ENCODE data around the gene BCAS4. TPM values are rescaled to one million over a fixed set of nuclear protein-coding genes. Genes with fewer than 3 reads are reported as not detected.

Gene BCAS4
- total RNA-seq, 2 experiments from 2014 or later, result 7.4 to 10.6 TPM

DNA sequence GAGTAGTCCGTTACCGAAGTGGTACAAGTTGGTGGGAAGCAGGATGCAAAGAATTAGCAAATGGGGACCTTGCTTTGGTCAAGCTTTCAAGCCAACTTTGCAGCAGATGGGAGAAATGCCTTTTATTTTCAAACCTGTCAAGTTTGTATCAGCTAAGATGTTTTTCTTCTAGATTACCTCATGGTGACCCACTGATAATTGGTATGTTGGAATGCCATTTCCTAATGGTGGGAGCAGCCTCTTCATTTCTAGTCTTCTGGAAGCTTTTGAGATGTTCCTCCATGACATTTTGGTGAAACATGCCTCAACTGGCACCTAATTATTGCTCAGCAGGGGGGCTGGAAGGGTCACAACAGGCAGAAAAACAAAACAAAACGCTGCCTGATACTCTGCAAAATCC is 92.7 kb downstream of the BCAS4 start:
- POLR2A ChIA-PET, result no interaction called here
- CTCF ChIA-PET, result interaction anchor here (1.0 kb wide), 1 partner anchor 22 kb away, joined by 3 read pairs; no protein-coding TSS in a partner anchor
- Mint-ChIP-seq H3K36me3 (ENCODE audit: low read depth) (peaks cover 34% of the 10 kb centered on the region), H3K27me3 (no peaks in the 10 kb centered on the region), H3K27ac (no peak overlapping the region), H3K4me1 (no peaks in the 10 kb centered on the region), H3K4me3 (no peak overlapping the region), H3K9me3 (no peaks in the 10 kb centered on the region)
- DNase-seq, result no peak

DNA sequence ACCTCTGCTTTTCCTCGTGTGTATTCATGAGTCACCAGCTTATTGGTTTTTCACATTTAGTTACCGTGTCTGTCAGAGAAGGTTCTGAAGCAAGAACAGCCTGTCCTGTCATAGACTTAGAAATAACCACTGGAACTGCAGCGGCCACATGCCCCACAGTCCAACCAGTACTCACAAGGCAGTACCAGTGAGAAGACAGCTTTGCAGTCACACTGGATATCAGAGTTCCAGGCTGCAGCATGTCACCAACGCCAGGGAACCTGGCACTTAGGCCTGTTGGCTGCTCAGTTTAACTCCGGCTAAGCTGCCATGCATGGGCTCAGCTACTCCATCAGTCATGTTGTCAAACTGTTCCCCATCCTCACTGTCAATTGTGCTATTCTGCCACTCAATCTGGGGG is 96.3 kb downstream of the BCAS4 start:
- Mint-ChIP-seq H3K9me3 (no peaks in the 10 kb centered on the region), H3K27me3 (no peaks in the 10 kb centered on the region), H3K36me3 (ENCODE audit: low read depth) (peaks cover 46% of the 10 kb centered on the region), H3K4me3 (no peak overlapping the region), H3K27ac (no peak overlapping the region), H3K4me1 (peaks cover 5% of the 10 kb centered on the region)
- CTCF ChIA-PET, result interaction anchor here (0.6 to 3.6 kb wide), 5 partner anchors 9 to 96 kb away, joined by 3 to 12 read pairs (median 3); partner anchors contain the start of gene BCAS4
- no peak for DNase-seq
- POLR2A ChIA-PET, result no interaction called here

GRCh38 chr20:50892394-50892793 is 97.5 kb downstream of the BCAS4 start:
- H3K4me1 Mint-ChIP-seq, result peaks cover 9% of the 10 kb centered on the region
- H3K9me3 Mint-ChIP-seq, result no peaks in the 10 kb centered on the region
- H3K4me3 Mint-ChIP-seq, result no peak overlapping the region
- ChIA-PET CTCF (interaction anchor here (1.1 kb wide), 1 partner anchor 39 kb away, joined by 3 read pairs; the partner anchor contains the start of gene ADNP), POLR2A (no interaction called here)
- H3K36me3 Mint-ChIP-seq (ENCODE audit: low read depth), result peaks cover 50% of the 10 kb centered on the region
- no peak overlapping the region for H3K27ac Mint-ChIP-seq
- no peak for DNase-seq
- no peaks in the 10 kb centered on the region for H3K27me3 Mint-ChIP-seq

DNA sequence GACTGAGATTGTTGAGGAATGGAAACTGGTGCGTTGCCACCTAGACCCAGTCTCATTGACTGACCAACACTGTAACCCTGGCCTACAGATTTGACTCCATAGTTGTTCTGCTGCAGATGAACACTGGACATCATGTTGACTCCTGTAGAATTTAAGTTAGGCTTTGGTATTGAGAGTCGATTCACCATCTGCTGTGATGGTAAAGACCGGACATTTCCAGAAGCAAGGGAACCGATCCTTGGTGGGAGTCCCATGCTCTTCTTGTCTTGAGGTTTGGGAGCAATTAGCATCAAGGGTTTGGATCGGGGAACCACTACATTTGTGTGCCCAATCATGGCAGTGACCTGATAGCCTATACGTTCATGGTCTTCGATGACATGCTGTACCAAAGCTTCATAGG is 98.8 kb downstream of the BCAS4 start:
- no peaks in the 10 kb centered on the region for H3K27me3 Mint-ChIP-seq
- CTCF ChIA-PET, result interaction anchor here (1.1 kb wide), 1 partner anchor 38 kb away, joined by 3 read pairs; the partner anchor contains the start of gene ADNP
- H3K9me3 Mint-ChIP-seq, result no peaks in the 10 kb centered on the region
- no peak for DNase-seq
- peaks cover 59% of the 10 kb centered on the region for H3K36me3 Mint-ChIP-seq (ENCODE audit: low read depth)
- H3K4me1 Mint-ChIP-seq, result peaks cover 11% of the 10 kb centered on the region
- POLR2A ChIA-PET, result no interaction called here
- no peak overlapping the region for H3K4me3 Mint-ChIP-seq
- H3K27ac Mint-ChIP-seq, result no peak overlapping the region

DNA sequence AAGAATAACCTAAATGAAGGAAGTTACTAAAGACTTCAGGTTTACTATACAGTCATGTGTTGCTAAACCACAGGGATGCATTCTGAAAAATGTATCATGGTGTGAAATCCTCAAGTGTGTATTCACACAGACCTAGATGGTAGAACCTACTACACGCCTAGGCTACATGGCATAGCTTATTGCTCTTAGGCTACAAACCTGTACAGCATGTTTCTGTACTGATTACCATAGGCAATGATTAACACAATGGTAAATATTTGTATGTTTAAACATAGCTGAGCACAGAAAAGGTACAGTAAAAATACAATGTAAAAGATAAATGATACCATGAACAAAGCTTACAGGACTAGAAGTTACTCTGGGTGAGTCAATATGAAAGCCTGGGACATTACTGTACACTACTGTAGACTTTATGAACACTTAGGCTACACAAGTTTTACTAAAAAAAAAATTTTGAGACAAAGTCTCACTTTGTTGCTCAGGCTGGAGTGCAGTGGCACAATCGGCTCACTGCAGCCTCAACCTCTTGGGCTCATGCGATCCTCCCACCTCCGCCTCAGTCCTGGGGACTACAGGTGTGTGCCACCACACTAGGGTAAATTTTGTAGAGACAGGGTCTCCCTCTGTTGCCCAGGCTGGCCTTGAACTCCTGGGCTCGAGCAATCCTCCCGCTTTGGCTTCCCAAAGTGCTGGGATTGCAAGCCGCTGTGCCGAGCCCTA is 100.4 kb downstream of the BCAS4 start:
- Mint-ChIP-seq H3K36me3 (ENCODE audit: low read depth) (peaks cover 60% of the 10 kb centered on the region), H3K27me3 (no peaks in the 10 kb centered on the region)

DNA sequence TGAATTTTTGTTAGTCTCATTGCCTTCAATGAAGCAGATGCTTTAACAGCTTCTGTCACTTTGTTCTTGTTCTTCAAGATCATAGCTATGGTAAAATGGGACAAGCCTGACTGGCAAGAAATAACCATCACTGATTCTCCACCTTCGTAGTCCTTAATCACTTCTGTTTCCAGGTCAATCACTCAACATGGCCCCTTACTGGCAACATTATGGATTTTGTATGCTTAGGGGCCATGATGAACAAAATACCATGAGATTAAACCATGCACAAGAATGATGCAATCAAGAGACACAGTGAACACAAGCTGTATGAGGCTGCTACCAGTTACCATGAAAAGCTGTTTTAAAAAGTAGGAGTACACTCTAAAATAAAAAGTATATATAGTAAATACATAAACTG is 103.6 kb downstream of the BCAS4 start:
- no peak overlapping the region for H3K4me3 Mint-ChIP-seq
- no peaks in the 10 kb centered on the region for H3K9me3 Mint-ChIP-seq
- no peaks in the 10 kb centered on the region for H3K27me3 Mint-ChIP-seq
- H3K36me3 Mint-ChIP-seq (ENCODE audit: low read depth), result peaks cover 51% of the 10 kb centered on the region
- H3K27ac Mint-ChIP-seq, result no peak overlapping the region
- DNase-seq, result no peak
- H3K4me1 Mint-ChIP-seq, result peaks cover 11% of the 10 kb centered on the region
- ChIA-PET CTCF (interaction anchor here (1.0 to 4.0 kb wide), 3 partner anchors 12 to 32 kb away, joined by 3 to 20 read pairs (median 3); partner anchors contain the start of gene ADNP), POLR2A (no interaction called here)

More for the DNA sequence above, 100.4 kb downstream of the BCAS4 start:
- ChIA-PET CTCF (interaction anchor here (0.7 to 4.0 kb wide), 2 partner anchors 30 to 35 kb away, joined by 3 to 20 read pairs; partner anchors contain the start of gene ADNP), POLR2A (interaction anchor here (0.5 kb wide), 1 partner anchor 30 kb away, joined by 3 read pairs; no protein-coding TSS in a partner anchor)
- H3K9me3 Mint-ChIP-seq, result no peaks in the 10 kb centered on the region
- H3K4me1 Mint-ChIP-seq, result peaks cover 11% of the 10 kb centered on the region
- H3K4me3 Mint-ChIP-seq, result no peak overlapping the region
- no peak overlapping the region for H3K27ac Mint-ChIP-seq
- DNase-seq, result no peak

- ChIA-PET CTCF (interaction anchor here (0.6 to 2.2 kb wide), 9 partner anchors 16 to 106 kb away, joined by 3 to 6 read pairs (median 4); partner anchors contain the start of gene BCAS4), POLR2A (no interaction called here)
- Mint-ChIP-seq H3K4me3 (no peak overlapping the region), H3K27me3 (no peaks in the 10 kb centered on the region), H3K9me3 (no peaks in the 10 kb centered on the region), H3K36me3 (ENCODE audit: low read depth) (peaks cover 46% of the 10 kb centered on the region), H3K27ac (no peak overlapping the region), H3K4me1 (peaks cover 9% of the 10 kb centered on the region)
- DNase-seq, result no peak
Observed at GRCh38 chr20:50900261-50900660, 105.4 kb downstream of the BCAS4 start.

- Mint-ChIP-seq H3K27ac (no peak overlapping the region), H3K4me1 (peaks cover 9% of the 10 kb centered on the region), H3K9me3 (no peaks in the 10 kb centered on the region), H3K36me3 (ENCODE audit: low read depth) (peaks cover 46% of the 10 kb centered on the region), H3K4me3 (no peak overlapping the region), H3K27me3 (no peaks in the 10 kb centered on the region)
- ChIA-PET CTCF (interaction anchor here (0.6 to 2.2 kb wide), 6 partner anchors 15 to 533 kb away, joined by 3 to 6 read pairs (median 3); no protein-coding TSS in a partner anchor), POLR2A (no interaction called here)
- DNase-seq, result no peak
Observed at GRCh38 chr20:50901301-50901700, 106.4 kb downstream of the BCAS4 start.

DNA sequence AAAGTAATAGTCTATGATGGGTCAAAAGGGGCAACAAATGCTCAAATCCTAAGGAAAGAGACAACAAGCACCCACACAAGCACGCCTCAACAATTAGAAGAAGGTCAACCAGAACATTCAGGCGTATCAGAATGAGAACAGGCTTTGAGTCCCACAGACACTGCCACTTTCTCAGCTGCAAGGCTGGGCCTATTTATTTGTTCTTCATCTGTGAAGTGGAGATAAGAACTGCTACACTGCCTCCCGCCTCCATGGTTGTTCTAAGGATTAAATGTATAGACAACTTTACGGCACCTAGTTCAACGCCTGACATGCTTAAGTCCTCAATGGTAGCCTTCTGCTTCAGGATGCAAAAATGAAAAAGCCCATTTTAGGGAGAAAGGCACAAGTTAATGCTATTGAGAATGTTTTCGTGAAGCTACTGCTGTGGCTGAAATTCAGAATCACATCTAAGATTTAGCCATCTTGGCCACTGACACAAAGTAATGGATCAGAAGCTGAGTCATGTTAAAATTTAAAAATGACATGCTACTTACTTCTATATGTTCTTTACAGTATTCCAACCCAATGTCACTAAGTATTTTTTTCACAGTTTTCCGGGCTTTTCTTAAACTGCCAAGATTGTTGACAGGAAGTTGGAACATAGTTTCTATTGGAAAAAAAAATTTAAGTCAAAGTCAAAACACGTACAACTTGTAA is 108.6 kb downstream of the BCAS4 start:
- H3K4me1 Mint-ChIP-seq, result peaks cover 4% of the 10 kb centered on the region
- POLR2A ChIA-PET, result no interaction called here
- no peak overlapping the region for H3K27ac Mint-ChIP-seq
- H3K9me3 Mint-ChIP-seq, result no peaks in the 10 kb centered on the region
- no peak overlapping the region for H3K4me3 Mint-ChIP-seq
- CTCF ChIA-PET, result interaction anchor here (1.1 to 1.2 kb wide), 2 partner anchors 13 kb away, joined by 3 read pairs; no protein-coding TSS in a partner anchor
- DNase-seq, result no peak
- peaks cover 38% of the 10 kb centered on the region for H3K36me3 Mint-ChIP-seq (ENCODE audit: low read depth)
- H3K27me3 Mint-ChIP-seq, result no peaks in the 10 kb centered on the region

- POLR2A ChIA-PET, result no interaction called here
- Mint-ChIP-seq H3K4me1 (peaks cover 4% of the 10 kb centered on the region), H3K36me3 (ENCODE audit: low read depth) (peaks cover 37% of the 10 kb centered on the region), H3K9me3 (no peaks in the 10 kb centered on the region), H3K27me3 (no peaks in the 10 kb centered on the region), H3K4me3 (no peak overlapping the region), H3K27ac (no peak overlapping the region)
- CTCF ChIA-PET, result interaction anchor here (1.2 kb wide), 1 partner anchor 13 kb away, joined by 3 read pairs; no protein-coding TSS in a partner anchor
- DNase-seq, result no peak
Observed at GRCh38 chr20:50904067-50904570, 109.3 kb downstream of the BCAS4 start.

DNA sequence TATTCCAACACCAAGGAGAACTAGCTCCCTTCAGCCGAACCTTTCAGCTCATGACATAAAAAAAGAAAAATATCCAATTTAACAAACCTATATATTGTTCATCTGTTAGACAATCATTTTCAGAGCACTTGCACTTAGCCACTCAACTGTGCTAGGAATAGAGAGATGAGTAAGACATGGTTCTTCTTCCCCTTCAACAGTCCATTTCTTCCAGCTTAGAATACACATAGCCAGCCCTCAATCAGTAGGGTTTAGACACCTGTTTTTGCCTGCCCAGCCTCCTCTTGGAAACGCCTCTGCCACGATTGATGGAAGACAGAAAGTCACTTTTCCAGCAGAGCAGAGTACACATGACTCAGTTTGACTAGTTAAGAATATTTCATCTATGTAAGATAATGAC is 114.6 kb downstream of the BCAS4 start:
- ChIA-PET CTCF (interaction anchor here (1.0 to 2.6 kb wide), 6 partner anchors 11 to 115 kb away, joined by 3 to 16 read pairs (median 4); partner anchors contain the start of gene BCAS4), POLR2A (no interaction called here)
- H3K36me3 Mint-ChIP-seq (ENCODE audit: low read depth), result peaks cover 38% of the 10 kb centered on the region
- H3K9me3 Mint-ChIP-seq, result no peaks in the 10 kb centered on the region
- H3K27me3 Mint-ChIP-seq, result no peaks in the 10 kb centered on the region
- no peak for DNase-seq
- H3K4me1 Mint-ChIP-seq, result peaks cover 36% of the 10 kb centered on the region
- no peak overlapping the region for H3K27ac Mint-ChIP-seq
- H3K4me3 Mint-ChIP-seq, result no peak overlapping the region

- no peak for DNase-seq
- Mint-ChIP-seq H3K27me3 (no peaks in the 10 kb centered on the region), H3K27ac (no peak overlapping the region), H3K4me3 (no peak overlapping the region), H3K4me1 (peaks cover 48% of the 10 kb centered on the region), H3K36me3 (ENCODE audit: low read depth) (peaks cover 41% of the 10 kb centered on the region), H3K9me3 (no peaks in the 10 kb centered on the region)
- ChIA-PET CTCF (interaction anchor here (1.4 to 2.6 kb wide), 4 partner anchors 9 to 116 kb away, joined by 4 to 16 read pairs (median 6); partner anchors contain the start of genes ADNP and BCAS4), POLR2A (no interaction called here)
Observed at GRCh38 chr20:50911030-50911429, 116.2 kb downstream of the BCAS4 start.

All from activated CD4-positive, alpha-beta T cell treated with anti-CD3 and anti-CD28 coated beads, Interleukin-2, amount 10 ng/mL, durations not matched to agents 7 days and 5 days (primary cell).